ENCODE measurements around the gene GDPD5.

GDPD5 gene

DNA sequence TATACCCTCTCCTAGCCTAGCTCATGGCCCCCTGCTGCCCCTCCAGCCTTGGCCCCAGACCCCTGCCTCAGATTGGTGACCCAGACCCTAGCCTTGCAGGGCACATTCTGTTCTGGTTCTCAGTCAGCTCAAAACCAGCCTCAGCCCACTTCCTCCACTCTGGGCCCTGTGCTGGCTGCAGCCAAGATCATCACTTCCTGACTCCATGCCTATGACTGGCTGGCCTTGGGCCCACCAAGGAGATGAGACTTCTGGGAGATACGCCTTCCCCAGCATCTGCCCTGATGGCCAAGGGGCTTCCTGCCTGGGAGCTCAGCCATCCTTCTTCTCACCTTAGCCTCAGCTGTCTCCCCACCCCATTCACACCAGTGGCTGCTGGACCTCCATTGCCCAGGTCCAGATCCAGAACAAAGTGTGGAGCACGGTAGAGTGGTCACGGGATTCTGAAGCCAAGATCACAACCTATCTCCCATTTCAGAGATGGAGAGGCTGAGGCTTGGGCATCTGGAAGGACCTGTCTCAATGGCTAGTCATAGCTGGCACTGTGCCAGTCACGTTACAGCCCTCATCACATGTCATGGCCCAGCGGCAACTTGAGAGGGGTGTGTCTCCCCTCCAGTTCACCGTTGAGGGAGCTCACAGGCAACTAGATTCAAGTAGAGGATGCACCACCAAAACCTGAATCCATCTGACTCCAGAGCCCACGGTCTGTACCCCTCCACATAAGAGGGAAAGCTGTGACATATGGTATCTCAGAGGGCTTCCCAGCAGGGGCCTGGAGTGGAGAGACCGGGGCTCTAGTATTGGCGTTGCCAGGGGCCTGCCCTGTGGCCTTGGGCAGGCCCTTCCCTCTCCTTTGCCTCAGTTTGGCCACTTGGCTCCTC is 49.7 kb downstream of the GDPD5 start:
- TF ChIP-seq GATA2 (IDR thresholded peaks at IDR 0.05; ENCODE audit: low read depth, low read length) (no peak), GATA3 (IDR thresholded peaks at IDR 0.05; ENCODE audit: low read depth, low read length) (no peak)

DNA sequence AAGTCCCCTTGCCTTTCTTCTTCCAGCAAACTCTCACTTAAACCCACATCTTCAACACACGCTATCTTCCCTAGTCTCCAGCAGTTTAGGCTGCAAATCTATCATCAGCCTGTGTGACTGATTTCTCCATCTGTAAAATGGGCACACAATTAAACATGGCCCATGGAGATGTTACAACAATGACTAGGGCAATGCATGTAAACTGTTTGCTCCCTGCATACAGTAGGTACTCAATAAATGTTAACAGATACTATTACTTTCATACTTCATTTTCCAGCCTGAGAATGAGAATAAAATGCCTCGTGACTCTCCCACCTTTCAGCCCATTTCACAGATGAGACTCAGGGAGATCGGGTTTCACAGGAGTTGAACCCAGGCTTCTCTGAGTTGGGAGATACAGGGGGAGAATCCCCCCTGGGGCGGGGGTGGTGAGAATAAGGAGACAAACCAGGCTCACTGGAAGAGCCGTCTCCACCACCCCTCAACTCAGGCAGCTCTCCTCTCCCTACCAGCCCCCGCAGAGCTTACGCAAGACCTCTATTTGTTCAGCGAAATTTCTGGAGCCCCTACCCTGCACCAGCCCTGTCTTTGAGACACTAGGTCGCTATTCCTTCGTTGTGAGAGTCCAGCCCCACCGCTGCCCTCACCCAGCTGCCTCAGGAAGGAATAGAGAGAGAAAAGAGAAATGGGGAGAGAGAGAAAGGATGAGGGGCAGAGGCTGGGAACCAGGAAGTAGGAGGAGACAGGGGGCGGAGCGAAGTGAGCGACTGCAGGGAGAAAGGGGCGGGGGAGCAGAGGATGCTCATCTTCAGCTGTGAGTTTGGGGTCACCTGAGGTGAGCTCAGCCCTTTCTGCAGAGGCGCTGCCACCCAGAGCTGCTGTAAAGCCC is 50.6 kb downstream of the GDPD5 start:
- no peak for TF ChIP-seq GATA2 (IDR thresholded peaks at IDR 0.05; ENCODE audit: low read depth, low read length)
- no peak for TF ChIP-seq GATA3 (IDR thresholded peaks at IDR 0.05; ENCODE audit: low read depth, low read length)

DNA sequence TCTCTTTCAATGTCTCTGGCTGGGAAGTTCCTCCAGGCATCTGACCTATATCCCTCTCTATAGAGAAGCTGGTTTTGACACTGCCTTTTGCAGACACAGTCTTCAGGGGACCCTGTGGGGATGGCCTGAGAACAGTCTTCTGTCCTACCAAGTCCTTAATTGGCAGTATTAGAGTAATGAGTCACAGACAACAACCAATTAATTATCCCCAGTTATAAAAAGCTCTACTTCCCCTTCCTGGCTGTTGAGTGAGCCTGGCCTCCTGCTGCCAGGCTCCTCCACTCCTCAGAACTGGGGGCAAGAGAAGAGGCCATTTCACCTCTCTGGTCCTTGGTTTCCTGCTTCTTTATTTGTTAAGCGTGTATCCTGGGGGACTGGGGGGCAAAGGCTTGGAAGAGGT is 51.5 kb downstream of the GDPD5 start:
- TF ChIP-seq GATA3 (IDR thresholded peaks at IDR 0.05; ENCODE audit: low read depth, low read length) (no peak), GATA2 (IDR thresholded peaks at IDR 0.05; ENCODE audit: low read depth, low read length) (no peak)

DNA sequence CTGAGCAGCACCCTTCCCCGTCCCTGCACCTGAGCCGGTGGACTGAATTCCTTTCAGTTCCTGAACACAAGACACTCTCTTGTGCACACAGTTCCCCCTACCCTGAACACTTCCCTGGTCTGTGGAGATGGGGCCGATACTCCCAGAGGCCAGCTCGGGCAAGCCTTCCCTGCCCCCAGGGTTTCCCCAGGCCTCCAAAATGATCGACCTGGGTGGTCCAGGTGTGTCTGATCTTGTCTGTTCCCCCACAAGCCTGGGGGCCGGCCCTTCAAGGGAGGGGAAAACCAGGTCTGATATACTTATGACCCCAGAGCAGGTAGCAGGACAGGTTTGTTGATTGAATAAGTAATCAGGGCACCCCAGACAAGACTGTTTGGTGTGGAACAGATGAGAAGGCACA is 52.1 kb downstream of the GDPD5 start:
- no peak for TF ChIP-seq GATA2 (IDR thresholded peaks at IDR 0.05; ENCODE audit: low read depth, low read length)
- TF ChIP-seq GATA3 (IDR thresholded peaks at IDR 0.05; ENCODE audit: low read depth, low read length): no peak

DNA sequence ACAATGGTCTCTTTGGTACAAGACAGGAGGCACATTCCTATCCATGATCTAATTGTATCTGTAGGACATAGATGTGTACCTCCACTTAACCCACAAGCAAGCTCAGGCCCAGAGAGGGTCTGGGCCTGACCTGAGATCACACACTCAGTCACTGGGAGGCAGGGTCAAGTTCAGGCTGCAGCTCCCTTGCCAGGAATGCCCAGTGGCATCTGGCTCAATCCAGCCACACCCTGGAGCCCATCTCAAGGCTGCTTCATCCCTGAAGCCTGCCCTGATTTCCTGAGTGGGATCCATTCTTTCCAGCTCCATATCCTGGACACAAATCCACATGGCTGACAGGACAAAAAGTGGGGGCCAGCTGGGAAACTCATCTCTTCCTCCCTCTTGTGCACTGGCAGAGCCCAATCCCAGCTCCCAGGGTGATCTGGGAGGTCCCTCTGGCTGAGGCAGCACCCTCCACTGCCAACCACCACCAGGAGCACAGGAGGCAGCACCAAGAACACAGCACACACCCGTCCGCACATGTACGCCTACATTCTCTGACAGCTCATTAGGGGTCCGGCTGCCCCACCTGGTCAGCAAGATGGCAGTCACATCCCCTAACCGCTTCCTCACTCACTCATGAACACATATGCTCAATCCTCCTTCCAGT is 53.5 kb downstream of the GDPD5 start:
- TF ChIP-seq GATA3 (IDR thresholded peaks at IDR 0.05; ENCODE audit: low read depth, low read length) (no peak), GATA2 (IDR thresholded peaks at IDR 0.05; ENCODE audit: low read depth, low read length) (no peak)

DNA sequence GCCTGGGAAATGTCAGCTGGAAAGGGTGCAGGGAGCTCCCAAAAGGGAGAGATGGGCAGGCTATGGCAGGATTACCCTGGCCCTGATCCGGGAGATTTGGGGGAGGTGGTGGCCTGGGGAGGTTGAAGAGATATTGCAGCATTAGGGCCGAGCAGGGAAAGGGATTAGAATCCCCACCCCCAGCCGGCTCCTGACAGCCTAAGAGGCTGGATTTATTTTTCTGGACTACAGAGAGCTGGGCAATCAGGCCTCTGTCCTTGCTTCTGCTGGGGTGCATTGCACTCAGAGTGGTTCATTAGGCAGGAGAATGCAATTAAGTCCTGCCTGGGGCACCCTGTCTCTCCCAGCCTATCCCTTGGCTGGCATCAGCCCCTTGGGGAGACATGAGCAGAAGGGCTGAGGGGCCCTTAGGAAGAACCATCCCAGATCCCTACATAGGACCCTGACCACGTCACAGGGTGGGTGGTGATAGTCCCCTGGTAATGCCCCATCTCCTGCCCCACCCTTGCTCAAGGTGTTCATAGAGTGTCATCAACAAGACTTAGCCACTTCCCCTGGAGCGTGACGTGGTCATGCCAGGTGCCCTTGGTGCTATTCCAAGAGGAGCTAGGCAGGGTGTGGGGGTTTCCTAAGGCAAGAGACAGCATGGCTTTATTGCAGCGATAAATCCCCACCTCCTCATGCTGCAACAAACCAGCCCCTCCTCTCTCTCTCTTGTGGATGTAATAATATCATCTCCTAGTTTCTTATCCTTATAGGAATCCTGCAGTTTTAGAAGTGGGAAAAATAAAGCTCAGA is 54.4 kb downstream of the GDPD5 start:
- no peak for TF ChIP-seq GATA2 (IDR thresholded peaks at IDR 0.05; ENCODE audit: low read depth, low read length)

DNA sequence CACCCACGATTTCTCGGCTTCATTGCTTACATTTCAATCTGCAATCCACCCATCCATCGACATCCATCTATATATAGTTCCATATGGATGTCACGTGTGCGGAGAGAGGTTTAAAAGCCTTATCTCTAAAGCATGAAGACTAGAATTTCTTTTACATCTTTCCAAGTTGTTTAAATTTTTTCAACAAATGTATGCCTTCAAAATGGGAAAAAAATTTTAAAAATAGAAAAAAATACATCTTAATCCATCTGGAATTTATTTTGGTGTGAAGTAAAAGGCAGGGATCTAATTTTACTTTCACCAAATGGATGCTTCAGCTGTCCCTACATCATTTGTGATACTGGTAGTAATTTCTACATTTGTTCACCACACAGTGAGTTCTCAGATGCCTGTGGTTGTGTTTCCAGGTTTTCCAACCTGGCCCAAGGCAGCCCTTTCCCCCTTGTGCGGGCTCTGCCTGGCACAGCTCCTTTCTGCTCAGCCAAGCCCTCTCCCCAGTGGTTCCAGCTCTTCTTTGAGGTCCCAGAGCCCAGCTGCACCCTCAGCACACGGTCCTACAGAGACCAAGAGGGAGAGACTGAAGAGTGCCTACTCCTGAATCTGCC is 55.2 kb downstream of the GDPD5 start:
- TF ChIP-seq GATA3 (IDR thresholded peaks at IDR 0.05; ENCODE audit: low read depth, low read length) (no peak), GATA2 (IDR thresholded peaks at IDR 0.05; ENCODE audit: low read depth, low read length) (no peak)

DNA sequence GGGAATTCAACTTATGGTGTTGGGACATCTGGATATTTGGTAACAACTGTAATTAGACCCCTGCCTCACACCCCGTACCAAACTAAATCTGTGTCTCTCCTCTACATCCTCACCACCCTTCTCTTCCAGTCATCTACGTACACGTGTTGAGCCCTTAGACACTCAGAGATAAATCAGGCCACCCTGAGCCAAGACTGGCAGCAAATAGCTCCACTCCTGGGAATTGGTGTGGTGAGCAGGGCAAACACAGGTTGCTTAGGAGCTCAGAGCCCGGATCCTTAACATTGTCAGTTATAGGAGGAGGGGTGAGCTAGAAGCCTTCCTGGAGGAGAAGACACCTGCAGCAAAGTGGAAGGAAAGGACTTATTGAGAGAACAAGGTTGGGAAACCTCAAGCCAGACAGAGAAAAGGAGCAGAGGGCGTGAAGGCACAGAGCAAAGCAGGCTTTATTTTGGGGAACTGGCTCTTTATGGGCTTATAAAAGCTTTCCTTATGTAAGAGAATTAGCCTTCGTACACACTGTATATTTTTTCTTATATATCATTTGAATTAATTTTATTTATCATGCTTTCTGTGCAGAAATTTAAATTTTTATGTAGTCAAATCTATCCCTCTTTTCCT is 55.8 kb downstream of the GDPD5 start:
- no peak for TF ChIP-seq GATA2 (IDR thresholded peaks at IDR 0.05; ENCODE audit: low read depth, low read length)
- no peak for TF ChIP-seq GATA3 (IDR thresholded peaks at IDR 0.05; ENCODE audit: low read depth, low read length)

DNA sequence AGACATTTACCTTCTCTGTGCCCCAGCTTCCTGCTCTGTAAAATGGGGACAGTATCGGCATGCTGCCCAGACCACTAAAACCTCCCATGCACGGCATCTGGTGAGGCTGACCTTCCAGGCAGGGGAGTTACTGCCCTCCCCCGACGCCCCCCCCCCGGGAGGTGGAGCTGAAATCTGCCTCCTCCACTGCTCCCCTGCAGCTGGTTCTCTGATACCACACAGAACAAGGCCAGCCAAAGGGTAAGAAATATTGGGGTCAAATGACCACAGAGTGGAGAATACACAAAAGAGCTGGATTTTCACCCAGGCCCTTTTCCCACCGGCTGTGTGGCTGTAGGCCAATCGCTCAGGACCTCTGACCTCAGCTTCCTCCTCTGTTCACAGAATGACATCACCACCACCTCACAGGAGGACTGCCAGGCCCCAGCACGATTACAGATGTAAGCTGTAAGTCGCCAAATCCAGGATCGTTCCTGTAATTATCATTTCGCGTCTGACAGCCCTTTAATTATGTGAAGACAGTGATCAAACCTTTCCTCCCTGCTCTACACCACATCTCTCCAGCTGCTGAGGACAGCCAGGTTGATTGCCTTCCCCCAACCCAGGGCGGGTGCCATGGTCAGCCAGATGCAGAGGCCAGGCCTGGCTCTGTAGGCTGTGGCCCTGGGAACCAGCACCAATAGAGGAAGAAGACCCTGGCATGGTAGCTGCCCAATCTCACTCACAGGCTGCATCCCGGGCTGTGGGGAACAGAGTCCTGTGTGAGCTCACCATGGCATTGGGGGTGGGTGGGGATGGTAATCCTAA is 57.0 kb downstream of the GDPD5 start:
- TF ChIP-seq GATA2 (IDR thresholded peaks at IDR 0.05; ENCODE audit: low read depth, low read length) (no peak), GATA3 (IDR thresholded peaks at IDR 0.05; ENCODE audit: low read depth, low read length) (no peak)

DNA sequence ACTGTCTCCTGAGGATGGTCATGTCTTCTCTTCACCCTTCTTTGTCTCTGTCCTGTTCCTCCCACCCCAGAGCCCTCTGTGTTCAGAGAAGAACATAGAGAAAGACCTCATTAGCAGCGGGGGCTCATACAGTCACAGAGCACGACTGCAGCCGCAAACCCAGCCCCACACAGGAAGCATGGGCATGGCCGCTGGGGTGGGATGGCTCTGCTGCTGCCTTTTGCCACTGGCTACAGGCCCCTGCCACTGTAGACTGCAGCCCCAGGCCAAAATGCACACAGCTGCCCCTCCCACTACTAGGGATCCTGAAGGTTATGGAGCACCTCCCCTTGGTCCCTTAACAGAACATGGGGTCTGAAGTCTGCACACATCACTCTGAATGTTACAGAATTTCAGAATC is 57.9 kb downstream of the GDPD5 start:
- no peak for TF ChIP-seq GATA3 (IDR thresholded peaks at IDR 0.05; ENCODE audit: low read depth, low read length)
- TF ChIP-seq GATA2 (IDR thresholded peaks at IDR 0.05; ENCODE audit: low read depth, low read length): no peak

DNA sequence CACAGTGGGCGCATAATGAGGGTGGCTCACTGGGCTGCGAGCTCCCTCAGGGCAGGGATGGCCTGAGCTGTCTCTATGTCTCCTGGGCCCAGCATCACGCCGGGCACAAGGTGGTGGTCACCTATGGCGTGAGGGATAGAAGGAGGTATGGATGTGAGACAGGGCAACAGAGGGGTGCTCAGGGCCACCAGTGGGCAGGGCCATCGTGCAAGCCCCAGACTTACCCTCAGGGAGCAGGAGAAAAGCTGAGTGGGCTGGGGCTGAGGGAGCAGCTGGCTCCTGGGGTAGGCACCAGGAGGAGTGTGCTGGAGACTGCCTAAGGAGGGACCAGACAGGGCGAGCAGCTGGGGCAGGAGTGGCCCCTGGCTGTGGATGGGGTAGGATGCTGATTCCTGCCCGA is 58.4 kb downstream of the GDPD5 start:
- TF ChIP-seq GATA3 (IDR thresholded peaks at IDR 0.05; ENCODE audit: low read depth, low read length) (no peak), GATA2 (IDR thresholded peaks at IDR 0.05; ENCODE audit: low read depth, low read length) (no peak)

All from SH-SY5Y (cell line).